Panc1 (cell line): Measurements from ENCODE around the gene CHAF1B.

Experiments
- CTCF ChIP-seq: fragments of 450-650 bp; IDR thresholded peaks from 2 replicates; pipeline ENCODE4 v1.5.1; 2017; ENCODE audit warnings: mild to moderate bottlenecking
- POLR2AphosphoS5 ChIP-seq: IDR thresholded peaks from 2 replicates; pipeline ENCODE4 v1.6.1; 2012; ENCODE audit warnings: mild to moderate bottlenecking, low read depth, low read length, moderate library complexity
- TCF7L2 ChIP-seq: IDR thresholded peaks from 2 replicates; pipeline ENCODE4 v1.6.1; 2011; ENCODE audit warnings: mild to moderate bottlenecking, low read depth, low read length, inconsistent platforms
- TF ChIP-seq, protein P1 (sequence below), 2 experiments: IDR thresholded peaks; 2 replicates each; pipeline ENCODE4 v1.6.1; 2011 to 2012; ENCODE audit warnings: low read depth in 2 of 2, control low read depth in 1 of 2, low read length in 1 of 2, mild to moderate bottlenecking in 1 of 2, moderate library complexity in 1 of 2; ENCODE audit not compliant: insufficient read depth in 1 of 2

DNA sequence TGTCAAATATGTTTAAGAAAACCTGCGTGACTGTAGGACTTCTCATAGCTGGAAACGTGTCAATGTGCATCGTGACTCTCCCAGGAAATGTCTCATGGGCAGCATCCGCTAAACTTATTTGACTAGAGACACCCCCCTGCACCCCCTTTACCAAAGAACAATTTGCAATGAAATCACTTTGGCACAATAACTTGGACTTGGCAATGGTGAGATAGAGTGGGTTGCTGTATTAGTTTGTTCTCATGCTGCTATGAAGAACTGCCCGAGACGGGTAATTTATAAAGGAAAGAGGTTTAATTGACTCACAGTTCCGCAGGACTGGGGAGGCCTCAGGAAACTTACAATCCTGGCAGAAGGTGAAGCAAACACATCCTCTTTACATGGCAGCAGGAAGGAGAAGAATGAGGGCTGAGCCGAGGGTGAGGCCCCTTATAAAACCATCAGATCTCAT is 80.9 kb downstream of the CHAF1B start:
- TF ChIP-seq CTCF (no peak), TCF7L2 (no peak), POLR2AphosphoS5 (no peak)
- TF ChIP-seq, protein P1, sequence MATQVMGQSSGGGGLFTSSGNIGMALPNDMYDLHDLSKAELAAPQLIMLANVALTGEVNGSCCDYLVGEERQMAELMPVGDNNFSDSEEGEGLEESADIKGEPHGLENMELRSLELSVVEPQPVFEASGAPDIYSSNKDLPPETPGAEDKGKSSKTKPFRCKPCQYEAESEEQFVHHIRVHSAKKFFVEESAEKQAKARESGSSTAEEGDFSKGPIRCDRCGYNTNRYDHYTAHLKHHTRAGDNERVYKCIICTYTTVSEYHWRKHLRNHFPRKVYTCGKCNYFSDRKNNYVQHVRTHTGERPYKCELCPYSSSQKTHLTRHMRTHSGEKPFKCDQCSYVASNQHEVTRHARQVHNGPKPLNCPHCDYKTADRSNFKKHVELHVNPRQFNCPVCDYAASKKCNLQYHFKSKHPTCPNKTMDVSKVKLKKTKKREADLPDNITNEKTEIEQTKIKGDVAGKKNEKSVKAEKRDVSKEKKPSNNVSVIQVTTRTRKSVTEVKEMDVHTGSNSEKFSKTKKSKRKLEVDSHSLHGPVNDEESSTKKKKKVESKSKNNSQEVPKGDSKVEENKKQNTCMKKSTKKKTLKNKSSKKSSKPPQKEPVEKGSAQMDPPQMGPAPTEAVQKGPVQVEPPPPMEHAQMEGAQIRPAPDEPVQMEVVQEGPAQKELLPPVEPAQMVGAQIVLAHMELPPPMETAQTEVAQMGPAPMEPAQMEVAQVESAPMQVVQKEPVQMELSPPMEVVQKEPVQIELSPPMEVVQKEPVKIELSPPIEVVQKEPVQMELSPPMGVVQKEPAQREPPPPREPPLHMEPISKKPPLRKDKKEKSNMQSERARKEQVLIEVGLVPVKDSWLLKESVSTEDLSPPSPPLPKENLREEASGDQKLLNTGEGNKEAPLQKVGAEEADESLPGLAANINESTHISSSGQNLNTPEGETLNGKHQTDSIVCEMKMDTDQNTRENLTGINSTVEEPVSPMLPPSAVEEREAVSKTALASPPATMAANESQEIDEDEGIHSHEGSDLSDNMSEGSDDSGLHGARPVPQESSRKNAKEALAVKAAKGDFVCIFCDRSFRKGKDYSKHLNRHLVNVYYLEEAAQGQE (IDR thresholded peaks at IDR 0.05; ENCODE audit: insufficient read depth in 1 of 2, low read depth in 2 of 2, low read length in 1 of 2) = no peak
